Gastroesophageal sphincter (tissue), 3 donors: ENCODE data around the gene IPCEF1.

Experiments used
- CTCF ChIP-seq, 4 experiments: fragments of 200-600 bp in 2 of 4; fragments of 450-650 bp in 2 of 4; sonication (generic) in 1 of 4; IDR thresholded peaks; one replicate each; pipeline ENCODE4 v1.5.1; 2017 to 2019; ENCODE audit warnings: antibody characterized with exemption in 4 of 4, mild to moderate bottlenecking in 2 of 4, moderate library complexity in 2 of 4
- POLR2A ChIP-seq, 2 donors: fragments of 450-650 bp; IDR thresholded peaks; one replicate each; pipeline ENCODE4 v1.6.1; 2017; ENCODE audit warnings: antibody characterized with exemption in 2 of 2, mild to moderate bottlenecking in 2 of 2, moderate library complexity in 1 of 2

- TF ChIP-seq CTCF (IDR thresholded peaks at IDR 0.05), result no peak
- no peak for TF ChIP-seq POLR2A (IDR thresholded peaks at IDR 0.05)
Measured at GRCh38 chr6:154113392-154113791, 243.2 kb downstream of the IPCEF1 start.
